PFSK-1 (cell line): Measurements from ENCODE around the gene RANBP17.

ENCODE experiments used
- FOXP2 ChIP-seq: optimal IDR thresholded peaks from 2 replicates; pipeline ENCODE3; 2011; ENCODE audit warnings: borderline replicate concordance, control low read depth, inconsistent platforms; ENCODE audit not compliant: insufficient read depth; ENCODE audit errors: extremely low read length, extremely low read depth
- POLR2AphosphoS5 ChIP-seq: IDR thresholded peaks from 2 replicates; pipeline ENCODE4 v1.6.1; 2012; ENCODE audit warnings: low read depth, mild to moderate bottlenecking, control low read depth, low read length, moderate library complexity
- REST ChIP-seq, 2 experiments: IDR thresholded peaks; 2 replicates each; pipeline versions ENCODE4 v1.6.1 to v1.8.0; 2011 to 2012; ENCODE audit warnings: low read depth in 2 of 2, low read length in 2 of 2, control low read depth in 1 of 2, inconsistent platforms in 1 of 2, mild to moderate bottlenecking in 1 of 2, moderate library complexity in 1 of 2; ENCODE audit not compliant: insufficient read depth in 1 of 2
- SIN3A ChIP-seq: IDR thresholded peaks from 2 replicates; pipeline ENCODE4 v1.6.1; 2012; ENCODE audit warnings: mild to moderate bottlenecking, low read length, moderate library complexity, borderline replicate concordance; ENCODE audit not compliant: insufficient read depth
- TAF1 ChIP-seq: IDR thresholded peaks from 2 replicates; pipeline ENCODE4 v1.6.1; 2012; ENCODE audit warnings: low read length, control low read depth, borderline replicate concordance; ENCODE audit not compliant: insufficient read depth

The RANBP17 gene

DNA sequence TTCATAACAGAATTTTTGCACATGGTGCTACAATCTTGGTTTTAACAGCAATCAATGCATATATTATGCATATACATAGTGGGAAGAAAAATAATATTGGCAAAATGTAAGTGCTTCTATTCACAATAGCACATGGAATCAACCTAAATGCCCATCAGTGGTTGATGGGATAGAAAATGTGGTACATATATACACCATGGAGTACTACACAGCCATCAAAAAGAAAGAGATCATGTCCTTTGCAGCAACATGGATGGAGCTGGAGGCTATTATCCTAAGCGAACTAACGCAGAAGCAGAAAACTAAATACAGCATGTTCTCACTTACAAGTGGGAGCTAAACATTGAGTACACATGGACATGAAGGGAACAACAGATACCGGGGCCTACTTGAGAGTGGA lies 410.0 kb downstream of the RANBP17 start:
- TF ChIP-seq POLR2AphosphoS5: no peak
- TF ChIP-seq FOXP2: no peak
- TF ChIP-seq SIN3A: no peak
- no peak for TF ChIP-seq TAF1
- no peak for TF ChIP-seq REST (IDR thresholded peaks at IDR 0.05; ENCODE audit: insufficient read depth in 1 of 2, low read depth in 2 of 2, low read length in 2 of 2)

DNA sequence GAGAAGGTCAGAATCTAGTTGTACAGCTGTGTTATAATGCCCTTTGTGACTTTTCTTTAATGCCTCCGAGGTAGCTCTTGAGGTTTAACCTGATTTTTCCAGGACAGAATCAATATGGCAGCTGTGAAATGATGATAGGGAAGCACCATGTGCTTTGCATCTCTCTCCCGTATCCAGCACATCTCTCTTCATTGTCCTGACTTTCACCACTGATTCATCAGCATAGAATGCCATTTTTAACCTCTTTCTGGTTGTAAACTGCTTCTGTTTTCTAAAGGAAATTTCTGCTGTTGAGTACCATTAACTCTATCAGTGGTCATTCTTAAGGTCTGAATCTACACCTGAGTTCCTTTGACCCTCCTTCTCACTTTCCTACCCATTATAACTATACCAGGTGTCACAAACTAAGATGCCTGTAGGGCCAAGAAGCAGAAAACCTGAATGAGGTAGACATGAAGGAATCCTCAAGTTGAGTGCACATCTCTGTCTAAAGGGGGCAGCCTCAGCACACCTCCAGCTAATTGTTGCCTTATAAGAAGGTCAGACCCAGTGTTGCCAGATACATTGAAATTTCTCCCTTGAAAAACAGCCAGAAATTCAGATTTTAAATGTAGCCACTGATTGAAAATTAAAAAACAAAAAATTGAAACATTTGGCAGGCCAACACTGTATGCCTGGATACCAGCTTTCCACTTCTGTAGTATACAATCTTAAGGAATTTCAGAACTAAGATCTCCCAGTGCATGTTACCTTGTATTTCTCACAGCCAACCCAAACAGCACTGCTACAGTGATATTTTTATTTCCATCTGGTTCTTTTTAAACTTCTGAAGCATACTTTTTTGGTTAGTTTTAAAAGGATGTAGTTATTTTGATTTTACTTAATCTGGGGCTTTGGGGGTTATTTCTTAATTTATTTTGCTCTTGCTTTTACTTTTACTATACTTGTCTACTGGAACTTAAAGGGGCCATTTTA lies 411.5 kb downstream of the RANBP17 start:
- TF ChIP-seq REST (IDR thresholded peaks at IDR 0.05; ENCODE audit: insufficient read depth in 1 of 2, low read depth in 2 of 2, low read length in 2 of 2) (no peak), SIN3A (no peak), POLR2AphosphoS5 (no peak), TAF1 (no peak), FOXP2 (no peak)

DNA sequence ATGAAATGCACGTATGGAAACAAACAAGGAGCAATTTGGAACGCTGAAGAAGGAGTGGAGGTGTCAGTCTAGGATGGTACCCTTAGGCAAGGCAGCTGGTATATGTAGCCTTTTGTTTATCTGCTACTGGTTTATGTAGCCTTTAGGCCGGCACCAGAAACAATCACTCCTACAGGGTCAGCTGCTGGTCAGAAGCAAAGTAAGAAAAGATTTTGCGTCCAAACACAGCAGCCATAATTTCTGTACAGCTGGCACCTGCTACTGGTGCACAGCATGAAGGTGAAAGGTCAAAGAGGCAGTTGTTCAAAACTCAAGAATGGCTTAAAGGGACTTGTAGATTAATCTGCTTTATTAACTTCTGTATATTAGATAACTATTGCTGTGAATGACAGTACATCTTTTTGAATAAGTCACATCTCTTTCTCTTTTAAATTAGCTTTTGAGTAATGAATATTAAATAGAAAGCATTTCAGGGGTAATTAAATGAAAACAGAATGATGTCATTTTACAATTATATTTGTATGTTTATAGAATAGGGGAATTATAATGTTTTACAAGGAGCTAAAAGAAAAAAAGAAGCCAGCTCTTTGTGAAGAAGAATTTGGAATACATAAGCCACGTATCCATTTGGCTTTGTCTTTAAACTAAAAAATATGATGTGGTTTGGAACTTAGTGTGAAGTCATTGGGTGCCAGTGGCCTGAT lies 414.2 kb downstream of the RANBP17 start:
- TF ChIP-seq FOXP2 (no peak), SIN3A (no peak), POLR2AphosphoS5 (no peak), TAF1 (no peak), REST (IDR thresholded peaks at IDR 0.05; ENCODE audit: insufficient read depth in 1 of 2, low read depth in 2 of 2, low read length in 2 of 2) (no peak)

DNA sequence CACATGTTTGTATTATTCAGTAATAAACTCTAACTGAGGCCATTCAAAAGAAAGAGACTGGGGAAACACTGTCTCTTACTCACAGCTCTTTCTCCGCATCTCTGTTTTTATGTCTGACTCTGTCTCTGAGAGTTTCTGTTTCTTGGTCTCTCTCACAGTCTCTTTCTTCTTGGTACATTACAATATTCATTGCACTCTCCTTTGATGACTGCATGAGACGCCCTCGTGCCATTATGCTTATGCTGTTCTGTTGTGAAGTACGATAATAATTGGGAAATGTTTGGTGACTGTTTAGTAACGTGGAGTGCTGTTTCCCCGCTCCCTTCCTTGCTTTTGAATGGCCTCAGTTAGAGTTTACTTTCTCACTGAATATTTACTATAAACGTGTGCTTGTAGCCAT lies 421.9 kb downstream of the RANBP17 start:
- TF ChIP-seq SIN3A: no peak
- TF ChIP-seq POLR2AphosphoS5: no peak
- TF ChIP-seq FOXP2: no peak
- no peak for TF ChIP-seq TAF1
- TF ChIP-seq REST (IDR thresholded peaks at IDR 0.05; ENCODE audit: insufficient read depth in 1 of 2, low read depth in 2 of 2, low read length in 2 of 2): no peak
